IMR-90 (cell line): ENCODE data around the gene NDUFV3. TPM values are rescaled to one million over a fixed set of nuclear protein-coding genes. Genes with fewer than 3 reads are reported as not detected.

Source experiments
- ATAC-seq: fragments of 200-7000 bp; cut with Tn5 transposase; 2 replicates; pipeline ENCODE4 v1.9.1; 2020; ENCODE audit warnings: low read depth, mild to moderate bottlenecking, moderate library complexity
- BruUV-seq: library from RNA; stranded (reverse); fragments of 400-500 nt; replicated peaks from 2 replicates; lab custom pipeline; 2021; lab: Mats Ljungman, UMichigan
- CTCF ChIA-PET: fragments of 300-600 bp; formaldehyde crosslinking; extraction: SDS; loops from one replicate; lab custom pipeline; 2021; ENCODE audit warnings: antibody characterized with exemption; lab: Yijun Ruan, JAX
- POLR2A ChIA-PET: fragments of 300-600 bp; sonication (Branson Sonifier 250); formaldehyde crosslinking; loops from one replicate; lab custom pipeline; 2022; ENCODE audit warnings: antibody characterized with exemption; ENCODE audit not compliant: unreplicated experiment; lab: Charles Lee
- DNase-seq: peaks from one replicate; pipeline ENCODE4 v3.0.0; 2013
- H2AFZ ChIP-seq: replicated peaks from 2 replicates; pipeline ENCODE3; 2013; ENCODE audit warnings: low read length, mild to moderate bottlenecking; ENCODE audit not compliant: poor library complexity
- H2AK5ac ChIP-seq: 2 replicates; pipeline ENCODE4 v1.6.1; 2013; ENCODE audit warnings: low read depth, low read length, inconsistent platforms
- H2AK9ac ChIP-seq: replicated peaks from 2 replicates; pipeline ENCODE3; 2013; ENCODE audit warnings: mild to moderate bottlenecking, low read depth, low read length, moderate library complexity; ENCODE audit not compliant: poor library complexity
- H2BK120ac ChIP-seq: 2 replicates; pipeline ENCODE4 v1.6.1; 2013; ENCODE audit warnings: low read depth, low read length, inconsistent platforms
- H2BK15ac ChIP-seq: 3 replicates; pipeline ENCODE4 v1.6.1; 2013; ENCODE audit warnings: low read depth, low read length, inconsistent platforms
- H2BK20ac ChIP-seq: 2 replicates; pipeline ENCODE4 v1.6.1; 2013; ENCODE audit warnings: low read depth, mild to moderate bottlenecking, inconsistent platforms, low read length, moderate library complexity
- H2BK5ac ChIP-seq: 2 replicates; pipeline ENCODE4 v1.6.1; 2013; ENCODE audit warnings: mild to moderate bottlenecking, low read depth, low read length, inconsistent platforms; ENCODE audit not compliant: poor library complexity, severe bottlenecking
- H3K14ac ChIP-seq: replicated peaks from 2 replicates; pipeline ENCODE4 v1.6.1; 2013; ENCODE audit warnings: low read depth, low read length, inconsistent platforms
- H3K18ac ChIP-seq: 2 replicates; pipeline ENCODE4 v1.6.1; 2013; ENCODE audit warnings: low read depth, low read length, control low read depth
- H3K23ac ChIP-seq: 2 replicates; pipeline ENCODE4 v1.6.1; 2013; ENCODE audit warnings: low read depth, low read length, inconsistent platforms
- H3K27ac ChIP-seq: 2 replicates; pipeline ENCODE4 v1.5.1; 2013; ENCODE audit warnings: mild to moderate bottlenecking, control low read depth, low read length; ENCODE audit not compliant: insufficient read depth
- H3K27me3 ChIP-seq: 2 replicates; pipeline ENCODE4 v1.6.1; 2013; ENCODE audit warnings: low read length; ENCODE audit not compliant: control insufficient read depth, insufficient read depth
- H3K36me3 ChIP-seq: 2 replicates; pipeline ENCODE4 v1.6.1; 2013; ENCODE audit warnings: low read length, mixed read lengths; ENCODE audit not compliant: control insufficient read depth, insufficient read depth
- H3K4ac ChIP-seq: 2 replicates; pipeline ENCODE4 v1.6.1; 2013; ENCODE audit warnings: low read depth, low read length, inconsistent platforms
- H3K4me1 ChIP-seq: 2 replicates; pipeline ENCODE4 v1.6.1; 2013; ENCODE audit warnings: low read length, mixed read lengths; ENCODE audit not compliant: control insufficient read depth, insufficient read depth
- H3K4me2 ChIP-seq: 2 replicates; pipeline ENCODE4 v1.6.1; 2013; ENCODE audit warnings: low read depth, mild to moderate bottlenecking, control low read depth, low read length, moderate library complexity
- H3K4me3 ChIP-seq: 2 replicates; pipeline ENCODE4 v1.5.1; 2013; ENCODE audit warnings: low read depth, mild to moderate bottlenecking, control low read depth, low read length, moderate library complexity; ENCODE audit not compliant: insufficient read depth
- H3K56ac ChIP-seq: 2 replicates; pipeline ENCODE4 v1.6.1; 2013; ENCODE audit warnings: low read length, inconsistent platforms; ENCODE audit not compliant: insufficient read depth; ENCODE audit errors: extremely low read depth
- H3K79me1 ChIP-seq, 2 experiments: 2 replicates each; pipeline ENCODE4 v1.6.1; 2013; ENCODE audit warnings: low read length in 2 of 2, inconsistent platforms in 1 of 2, low read depth in 1 of 2
- H3K9ac ChIP-seq: 2 replicates; pipeline ENCODE4 v1.6.1; 2013; ENCODE audit warnings: low read depth, low read length, control low read depth
- H3K9me1 ChIP-seq: 2 replicates; pipeline ENCODE4 v1.6.1; 2013; ENCODE audit warnings: low read length, inconsistent platforms; ENCODE audit not compliant: insufficient read depth
- H3K9me3 ChIP-seq: 2 replicates; pipeline ENCODE4 v1.6.1; 2013; ENCODE audit warnings: low read length; ENCODE audit not compliant: control insufficient read depth, insufficient read depth
- H4K20me1 ChIP-seq: 2 replicates; pipeline ENCODE4 v1.6.1; 2013; ENCODE audit warnings: low read length, inconsistent platforms; ENCODE audit not compliant: insufficient read depth
- H4K5ac ChIP-seq: 2 replicates; pipeline ENCODE4 v1.6.1; 2013; ENCODE audit warnings: mild to moderate bottlenecking, low read depth, low read length, control low read depth
- H4K8ac ChIP-seq, 2 experiments: 2 replicates each; pipeline ENCODE4 v1.6.1; 2013; ENCODE audit warnings: low read depth in 2 of 2, low read length in 2 of 2, control low read depth in 1 of 2, inconsistent platforms in 1 of 2
- H4K91ac ChIP-seq: 2 replicates; pipeline ENCODE4 v1.6.1; 2013; ENCODE audit warnings: low read depth, low read length, inconsistent platforms; ENCODE audit not compliant: insufficient read depth
- CHD1 ChIP-seq: IDR thresholded peaks from 2 replicates; pipeline ENCODE4 v1.6.1; 2012; ENCODE audit warnings: low read depth, low read length, improper control_type of control experiment
- FOS ChIP-seq: fragments of 150-350 bp; IDR thresholded peaks from 2 replicates; pipeline ENCODE4 v1.6.1; 2016; ENCODE audit warnings: low read depth, low read length
- MAFK ChIP-seq: IDR thresholded peaks from 2 replicates; pipeline ENCODE4 v1.6.1; 2012; ENCODE audit warnings: low read depth, low read length, improper control_type of control experiment
- MXI1 ChIP-seq: IDR thresholded peaks from 2 replicates; pipeline ENCODE4 v1.6.1; 2012; ENCODE audit warnings: low read depth, mild to moderate bottlenecking, low read length, moderate library complexity, borderline replicate concordance
- RAD21 ChIP-seq: IDR thresholded peaks from 2 replicates; pipeline ENCODE4 v1.6.1; 2012; ENCODE audit warnings: low read length, improper control_type of control experiment
- RCOR1 ChIP-seq: IDR thresholded peaks from 2 replicates; pipeline ENCODE4 v1.6.1; 2012; ENCODE audit warnings: mild to moderate bottlenecking, low read length, improper control_type of control experiment; ENCODE audit not compliant: insufficient replicate concordance
- WGBS, 2 experiments: methylation state at CpG; one replicate each; pipeline versions ENCODE4 v1.1.5 to v1.1.7; 2013; ENCODE audit warnings: missing lambda C conversion rate in 2 of 2; ENCODE audit not compliant: insufficient read length in 1 of 2; ENCODE audit errors: extremely low coverage in 2 of 2; 5-methylcytosine and 5-hydroxymethylcytosine counted together
- dilution Hi-C: fragments of 300-500 bp; cut with HindIII; formaldehyde crosslinking; loops from one replicate; pipeline ENCODE4 v1.14.3; 2018; ENCODE audit warnings: low sequenced_read_pairs; ENCODE audit not compliant: unreplicated experiment
- in situ Hi-C: fragments of 300-500 bp; cut with MboI; formaldehyde crosslinking; loops from 3 replicates; pipeline ENCODE4 v1.14.3; 2019; ENCODE audit warnings: low sequenced_read_pairs, inconsistent platforms, mixed read lengths
- intact Hi-C: fragments of 100-400 bp; cut with micrococcal nuclease; formaldehyde crosslinking; loops from 2 replicates; pipeline ENCODE4 v1.10.0; 2022
- polyA plus RNA-seq, 3 experiments: library from polyadenylated mRNA; depleted of rRNA; stranded (reverse); fragments of >200 nt; gene quantifications; 2 replicates each; pipeline ENCODE4 v1.2.3, GENCODE V29; 2012; ENCODE audit warnings: low replicate concordance in 1 of 3
- total RNA-seq: library from RNA; depleted of rRNA; stranded (reverse); fragments of >200 nt; gene quantifications from 2 replicates; pipeline ENCODE4 v1.2.3, GENCODE V29; 2012

NDUFV3 gene
- total and polyA plus RNA-seq, 2 of the 4 experiments (the other 2 are of a cell fraction) = 38.5 to 55.6 TPM

DNA sequence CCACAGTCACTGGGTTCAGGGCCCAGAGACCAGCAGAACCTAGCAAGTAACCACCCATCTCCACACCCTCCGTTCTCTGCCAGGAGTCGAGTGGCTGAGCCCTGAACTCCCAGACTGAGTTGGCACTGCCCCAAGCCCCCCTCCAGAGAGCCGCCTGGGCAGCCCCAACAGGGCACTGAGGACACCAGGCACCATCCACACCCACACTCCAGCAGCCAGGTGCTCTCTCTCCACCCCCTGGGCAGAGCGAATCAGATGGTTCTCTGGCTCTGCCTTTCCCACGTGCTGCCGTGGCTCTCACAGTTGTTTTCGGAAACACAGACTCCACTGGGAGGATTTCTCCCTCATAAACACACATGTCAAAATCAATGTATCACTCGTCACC is 27.3 kb upstream of the NDUFV3 start:
- intact Hi-C loops (no loop called here), dilution Hi-C loops (no loop called here), in situ Hi-C loops (loop anchor here (25.0 kb wide), 1 partner anchor 103 kb away; no protein-coding TSS in a partner anchor)
- POLR2A ChIA-PET = no interaction called here
- WGBS, 2 experiments = 100% methylated on average over 2 of the region's 8 CpGs; no CpG with 5 or more reads in 1 of the 2 experiments
- Histone ChIP-seq H3K27ac (no peak overlapping the region), H3K14ac (no peak overlapping the region), H4K91ac (no peak overlapping the region), H3K4me2 (no peak overlapping the region), H2AK9ac (no peak overlapping the region), H3K9ac (no peak overlapping the region), H3K36me3 (peaks cover 45% of the 10 kb centered on the region), H3K18ac (no peak overlapping the region), H3K4ac (no peak overlapping the region), H2BK20ac (no peak overlapping the region), H3K4me1 (no peaks in the 10 kb centered on the region), H2BK120ac (no peak overlapping the region), H4K20me1 (peaks cover 45% of the 10 kb centered on the region), H3K9me1 (no peaks in the 10 kb centered on the region; the same call in 1 of the 2 replicates), H3K27me3 (no peaks in the 10 kb centered on the region), H3K56ac (no peak overlapping the region), H3K4me3 (no peak overlapping the region), H2BK5ac (no peak overlapping the region), H4K5ac (no peak overlapping the region), H4K8ac (no peak overlapping the region), H3K79me1 (peaks cover 31 to 52% of the 10 kb centered on the region in 2 experiments), H3K9me3 (no peaks in the 10 kb centered on the region), H2AK5ac (no peak overlapping the region), H2BK15ac (no peak overlapping the region), H3K23ac (no peak overlapping the region), H2AFZ (no peak overlapping the region)
- no TSS peak for BruUV-seq
- no peak for TF ChIP-seq RCOR1
- no peak for TF ChIP-seq RAD21
- no peak for TF ChIP-seq CHD1
- no peak for TF ChIP-seq FOS
- TF ChIP-seq MAFK = no peak
- TF ChIP-seq MXI1 = no peak
- ATAC-seq (no peak), DNase-seq (no peak)
- CTCF ChIA-PET = no interaction called here
